ENCODE measurements around the gene CORO1A. TPM values are rescaled to one million over a fixed set of nuclear protein-coding genes. Genes with fewer than 3 reads are reported as not detected.

The CORO1A gene
- total and polyA plus RNA-seq, 2 experiments from 2014 or later = 10.2 to 23.5 TPM

DNA sequence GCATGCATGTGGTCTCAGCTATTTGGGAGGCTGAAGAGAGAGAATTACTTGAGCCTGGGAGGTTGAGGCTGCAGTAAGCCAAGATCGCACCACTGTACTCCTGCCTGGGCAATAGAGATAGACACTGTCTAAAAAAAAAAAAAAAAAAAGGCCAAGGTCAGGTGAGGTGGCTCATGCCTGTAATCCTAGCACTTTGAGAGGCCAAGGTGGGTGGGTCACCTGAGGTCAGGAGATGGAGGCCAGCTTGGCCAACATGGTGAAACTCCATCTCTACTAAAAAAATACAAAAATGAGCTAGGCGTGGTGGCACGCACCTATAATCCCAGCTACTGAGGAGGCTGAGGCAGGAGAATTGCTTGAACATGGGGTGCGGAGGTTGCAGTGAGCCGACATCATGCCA, 28.2 kb upstream of the CORO1A start (continued):
- TF ChIP-seq, protein P1, sequence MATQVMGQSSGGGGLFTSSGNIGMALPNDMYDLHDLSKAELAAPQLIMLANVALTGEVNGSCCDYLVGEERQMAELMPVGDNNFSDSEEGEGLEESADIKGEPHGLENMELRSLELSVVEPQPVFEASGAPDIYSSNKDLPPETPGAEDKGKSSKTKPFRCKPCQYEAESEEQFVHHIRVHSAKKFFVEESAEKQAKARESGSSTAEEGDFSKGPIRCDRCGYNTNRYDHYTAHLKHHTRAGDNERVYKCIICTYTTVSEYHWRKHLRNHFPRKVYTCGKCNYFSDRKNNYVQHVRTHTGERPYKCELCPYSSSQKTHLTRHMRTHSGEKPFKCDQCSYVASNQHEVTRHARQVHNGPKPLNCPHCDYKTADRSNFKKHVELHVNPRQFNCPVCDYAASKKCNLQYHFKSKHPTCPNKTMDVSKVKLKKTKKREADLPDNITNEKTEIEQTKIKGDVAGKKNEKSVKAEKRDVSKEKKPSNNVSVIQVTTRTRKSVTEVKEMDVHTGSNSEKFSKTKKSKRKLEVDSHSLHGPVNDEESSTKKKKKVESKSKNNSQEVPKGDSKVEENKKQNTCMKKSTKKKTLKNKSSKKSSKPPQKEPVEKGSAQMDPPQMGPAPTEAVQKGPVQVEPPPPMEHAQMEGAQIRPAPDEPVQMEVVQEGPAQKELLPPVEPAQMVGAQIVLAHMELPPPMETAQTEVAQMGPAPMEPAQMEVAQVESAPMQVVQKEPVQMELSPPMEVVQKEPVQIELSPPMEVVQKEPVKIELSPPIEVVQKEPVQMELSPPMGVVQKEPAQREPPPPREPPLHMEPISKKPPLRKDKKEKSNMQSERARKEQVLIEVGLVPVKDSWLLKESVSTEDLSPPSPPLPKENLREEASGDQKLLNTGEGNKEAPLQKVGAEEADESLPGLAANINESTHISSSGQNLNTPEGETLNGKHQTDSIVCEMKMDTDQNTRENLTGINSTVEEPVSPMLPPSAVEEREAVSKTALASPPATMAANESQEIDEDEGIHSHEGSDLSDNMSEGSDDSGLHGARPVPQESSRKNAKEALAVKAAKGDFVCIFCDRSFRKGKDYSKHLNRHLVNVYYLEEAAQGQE (IDR thresholded peaks at IDR 0.05; ENCODE audit: unreplicated experiment) = no peak
- TF ChIP-seq ZNF462 (CRISPR knock-in tag; IDR thresholded peaks at IDR 0.05) = no peak
- no peak for TF ChIP-seq NANOG (IDR thresholded peaks at IDR 0.05; ENCODE audit: borderline replicate concordance)
- no peak for TF ChIP-seq EZH2 (IDR thresholded peaks at IDR 0.05; ENCODE audit: low read depth, unreplicated experiment)

GRCh38 chr16:30157214-30157613, 26.2 kb upstream of the CORO1A start:
- H3K36me3 ChIP-seq (ENCODE audit: insufficient read depth) = no peaks in the 10 kb centered on the region
- Mint-ChIP-seq H3K27ac (no peak overlapping the region), H3K9me3 (peaks cover 11% of the 10 kb centered on the region; the same call in 2 of the 3 replicates), H3K27me3 (ENCODE audit: insufficient read depth, low read depth, poor library complexity) (peaks cover 7% of the 10 kb centered on the region), H3K4me1 (no peaks in the 10 kb centered on the region), H3K4me3 (no peak overlapping the region), H3K36me3 (ENCODE audit: low read depth) (no peaks in the 10 kb centered on the region; the same call in 2 of the 3 replicates)
- H3K27ac ChIP-seq (ENCODE audit: low read depth) = no peak overlapping the region
- H4K20me1 ChIP-seq (replicated peaks; ENCODE audit: insufficient read depth) = no peaks in the 10 kb centered on the region
- no peak for ATAC-seq
- no peak overlapping the region for H3K4me3 ChIP-seq
- H3K4me2 ChIP-seq = no peak overlapping the region
- H3K27me3 ChIP-seq (ENCODE audit: insufficient read depth) = no peaks in the 10 kb centered on the region
- H3K4me1 ChIP-seq (ENCODE audit: insufficient read depth) = no peaks in the 10 kb centered on the region
- H2AFZ ChIP-seq = no peak overlapping the region
- no peaks in the 10 kb centered on the region for H3K79me2 ChIP-seq (replicated peaks; ENCODE audit: insufficient read depth)
- H3K9me2 ChIP-seq (ENCODE audit: insufficient read depth) = 0 out of 2 replicates have a peak, but pooled peaks cover 5% of the 10 kb centered on the region
- H3F3A ChIP-seq (replicated peaks; ENCODE audit: low read depth) = no peaks in the 10 kb centered on the region
- no peak for DNase-seq (ENCODE audit: low spot score)
- TF ChIP-seq ZNF462 (CRISPR knock-in tag; IDR thresholded peaks at IDR 0.05) = no peak
- TF ChIP-seq EZH2 (IDR thresholded peaks at IDR 0.05; ENCODE audit: low read depth, unreplicated experiment) = no peak
- no peak for TF ChIP-seq ZNF331 (CRISPR knock-in tag; IDR thresholded peaks at IDR 0.05; ENCODE audit: low read depth)

Measured in GM23338 (cell line).